SKM-1 (cell line): ENCODE data around the gene LPP.
"Not testable (repeated sequence)": the region's sequence is repeated elsewhere in the genome, so short reads cannot be mapped to it uniquely, and the experiment has no call there.

Source experiments
- DNase-seq: peaks from one replicate; lab custom pipeline; 2025; ENCODE audit not compliant: unreplicated experiment; lab: John Stamatoyannopoulos, UW

LPP gene

GRCh38 chr3:188617270-188617669, 463.3 kb downstream of the LPP start:
- no peak for DNase-seq

GRCh38 chr3:188617988-188618701, 464.2 kb downstream of the LPP start:
- DNase-seq = no peak

- no peak for DNase-seq
Observed at GRCh38 chr3:188620752-188621151, 466.8 kb downstream of the LPP start.

- no peak for DNase-seq
Observed at GRCh38 chr3:188624384-188624783, 470.4 kb downstream of the LPP start.

GRCh38 chr3:188624828-188625227, 470.9 kb downstream of the LPP start:
- no peak for DNase-seq

GRCh38 chr3:188627652-188628051, 473.7 kb downstream of the LPP start:
- no peak for DNase-seq

- DNase-seq = no peak
Observed at GRCh38 chr3:188631291-188632010, 477.5 kb downstream of the LPP start.

GRCh38 chr3:188633206-188633605, 479.2 kb downstream of the LPP start:
- DNase-seq = no peak

GRCh38 chr3:188634285-188634684, 480.3 kb downstream of the LPP start:
- no peak for DNase-seq

- DNase-seq = no peak
Observed at GRCh38 chr3:188635258-188636042, 481.5 kb downstream of the LPP start.

- DNase-seq = not testable (repeated sequence)
Observed at GRCh38 chr3:188636292-188636691, 482.3 kb downstream of the LPP start.

- DNase-seq = no peak
Observed at GRCh38 chr3:188641076-188641475, 487.1 kb downstream of the LPP start.

GRCh38 chr3:188643736-188644135, 489.8 kb downstream of the LPP start:
- no peak for DNase-seq

GRCh38 chr3:188646592-188646991, 492.6 kb downstream of the LPP start:
- no peak for DNase-seq

GRCh38 chr3:188647237-188647636, 493.3 kb downstream of the LPP start:
- no peak for DNase-seq

GRCh38 chr3:188649521-188649920, 495.6 kb downstream of the LPP start:
- no peak for DNase-seq

GRCh38 chr3:188656196-188656982, 502.4 kb downstream of the LPP start:
- DNase-seq = no peak

- DNase-seq = no peak
Observed at GRCh38 chr3:188658606-188659005, 504.6 kb downstream of the LPP start.

- no peak for DNase-seq
Observed at GRCh38 chr3:188659449-188660090, 505.6 kb downstream of the LPP start.

- DNase-seq = no peak
Observed at GRCh38 chr3:188660415-188660814, 506.5 kb downstream of the LPP start.

GRCh38 chr3:188661806-188662205, 507.8 kb downstream of the LPP start:
- no peak for DNase-seq
